GM12892 (cell line): Measurements from ENCODE around the gene TEKT3.

Experiments used
- POLR2A ChIP-seq: IDR thresholded peaks from 2 replicates; pipeline ENCODE4 v1.6.1; 2011; ENCODE audit warnings: low read depth, low read length, control low read depth
- POLR2AphosphoS5 ChIP-seq: IDR thresholded peaks from 2 replicates; pipeline ENCODE4 v1.6.1; 2011; ENCODE audit warnings: low read depth, low read length, control low read depth
- TAF1 ChIP-seq: IDR thresholded peaks from 2 replicates; pipeline ENCODE4 v1.6.1; 2011; ENCODE audit warnings: low read depth, mild to moderate bottlenecking, control low read depth, low read length, borderline replicate concordance

DNA sequence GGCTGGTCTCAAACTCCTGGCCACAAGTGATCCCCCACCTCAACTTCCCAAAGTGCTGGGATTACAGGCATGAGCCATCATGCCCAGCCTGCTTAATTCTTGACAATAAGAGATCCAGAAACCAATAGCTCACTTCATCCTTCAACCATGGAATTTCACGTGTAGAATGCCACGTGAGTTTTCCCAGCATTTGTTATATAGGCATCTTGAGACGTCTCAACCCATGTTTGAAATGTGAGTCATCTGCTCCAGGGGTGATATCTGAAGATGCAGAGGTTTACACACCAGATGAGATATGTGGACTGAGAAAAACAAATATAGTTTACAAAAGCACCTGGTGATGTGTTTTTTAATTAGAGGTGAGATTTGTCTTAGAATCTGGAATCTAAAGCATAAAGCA, 7.1 kb downstream of the TEKT3 start:
- no peak for TF ChIP-seq POLR2A
- no peak for TF ChIP-seq TAF1
- TF ChIP-seq POLR2AphosphoS5: no peak
